Renal cortex interstitium (tissue), 11 donors: ENCODE results near the gene AMZ1. TPM values are rescaled to one million over a fixed set of nuclear protein-coding genes. Genes with fewer than 3 reads are reported as not detected.
"Not testable (repeated sequence)": the region's sequence is repeated elsewhere in the genome, so short reads cannot be mapped to it uniquely, and the experiment has no call there.

Source experiments
- DNase-seq, 11 donors: peaks; one replicate each; pipeline ENCODE4 v3.0.0-alpha.2; 2013; ENCODE audit warnings: low read depth in 9 of 11, low spot score in 4 of 11; ENCODE audit errors: extremely low read depth in 1 of 11
- polyA plus RNA-seq, 3 donors: library from polyadenylated mRNA; unstranded; fragments of 120-200 nt; gene quantifications; one replicate each; pipeline ENCODE4 v1.2.1, GENCODE V29; 2013; ENCODE audit not compliant: insufficient read length in 3 of 3

The AMZ1 gene
- polyA plus RNA-seq, 3 donors = 0.19 to 0.50 (median 0.27) TPM

GRCh38 chr7:2717293-2718261, 29.6 kb downstream of the AMZ1 start:
- peak in 7 of 11 donors; percentile 58 to 77 (median 68) for DNase-seq

GRCh38 chr7:2718296-2718965, 30.4 kb downstream of the AMZ1 start:
- DNase-seq = no peak

GRCh38 chr7:2719007-2719406, 31.0 kb downstream of the AMZ1 start:
- DNase-seq = no peak

- no peak for DNase-seq
These were observed 32.0 kb downstream of the AMZ1 start for GRCh38 chr7:2720024-2720423.

DNA sequence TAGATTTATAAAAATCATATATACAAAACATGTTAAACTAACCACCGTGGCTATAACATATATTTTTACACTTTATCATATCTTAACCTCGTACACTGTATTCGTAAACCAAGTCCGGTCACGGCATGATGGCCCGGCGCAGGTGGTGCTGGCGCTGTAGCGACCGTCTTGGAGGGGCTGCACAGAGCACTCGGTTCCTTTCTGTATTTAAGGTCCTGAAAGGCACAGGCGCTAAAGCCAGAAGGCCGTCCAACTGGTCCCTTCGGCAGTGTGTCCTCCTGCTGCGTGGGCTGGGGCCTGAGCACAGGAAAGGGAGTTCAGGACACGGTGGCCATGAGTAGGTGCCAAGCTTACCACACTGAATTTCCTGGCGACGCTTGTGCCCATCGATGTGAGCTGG, 33.8 kb downstream of the AMZ1 start:
- no peak for DNase-seq

- no peak for DNase-seq
These were observed 34.6 kb downstream of the AMZ1 start for GRCh38 chr7:2722591-2722990.

DNA sequence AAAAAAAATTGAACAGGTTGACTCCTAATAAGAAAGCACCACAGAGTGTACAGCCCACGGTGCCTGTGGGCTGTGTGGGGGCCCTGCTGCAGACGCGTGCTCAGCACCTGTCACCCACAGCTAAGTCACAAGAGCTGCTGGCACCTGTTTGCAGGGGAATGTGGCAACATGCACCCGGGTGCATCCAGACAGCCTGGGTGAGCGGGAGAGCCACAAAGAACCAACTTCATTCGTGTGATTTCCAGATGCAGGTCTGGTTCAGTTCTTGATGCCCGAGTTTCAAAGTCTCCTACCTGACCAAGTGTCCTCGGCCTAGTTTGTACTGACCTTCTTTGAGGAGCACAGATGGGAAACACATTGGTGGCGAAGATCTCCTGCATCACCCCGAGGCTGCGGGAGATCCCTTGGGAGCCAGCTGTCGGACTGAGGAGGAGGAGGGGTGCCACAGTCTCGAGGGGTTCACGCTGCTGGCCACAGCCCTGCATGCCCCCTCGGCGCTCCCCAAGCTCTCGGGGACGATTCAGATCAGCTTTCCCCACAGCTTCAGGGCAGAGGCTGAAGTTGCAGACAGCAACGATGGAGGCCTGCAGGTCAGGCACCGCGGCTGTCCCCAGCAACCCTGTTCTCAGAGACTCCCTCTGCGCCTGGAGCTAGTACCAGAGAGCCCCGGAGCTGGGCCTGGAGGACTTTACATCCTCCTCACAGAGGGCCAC, 35.3 kb downstream of the AMZ1 start:
- no peak for DNase-seq

DNA sequence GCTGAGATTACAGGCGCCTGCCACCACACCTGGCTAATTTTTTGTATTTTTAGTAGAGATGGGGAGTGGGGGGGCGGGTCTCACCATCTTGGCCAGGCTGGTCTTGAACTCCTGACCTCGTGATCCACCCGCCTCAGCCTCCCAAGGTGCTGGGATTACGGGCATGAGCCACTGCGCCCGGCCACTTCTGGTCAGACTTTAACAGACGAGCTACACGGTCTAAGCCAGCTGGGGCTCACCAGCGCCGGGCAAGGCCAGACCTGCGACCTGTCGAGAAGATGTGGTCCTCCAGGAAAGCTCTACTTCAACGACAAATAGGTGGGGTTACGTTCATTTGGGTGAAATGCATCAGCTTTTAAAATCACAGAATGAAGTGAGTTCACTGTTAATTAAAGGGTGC, 36.0 kb downstream of the AMZ1 start:
- not testable (repeated sequence) for DNase-seq

GRCh38 chr7:2724453-2725177, 36.6 kb downstream of the AMZ1 start:
- no peak for DNase-seq

- DNase-seq = no peak
These were observed 37.4 kb downstream of the AMZ1 start for GRCh38 chr7:2725178-2726105.

DNA sequence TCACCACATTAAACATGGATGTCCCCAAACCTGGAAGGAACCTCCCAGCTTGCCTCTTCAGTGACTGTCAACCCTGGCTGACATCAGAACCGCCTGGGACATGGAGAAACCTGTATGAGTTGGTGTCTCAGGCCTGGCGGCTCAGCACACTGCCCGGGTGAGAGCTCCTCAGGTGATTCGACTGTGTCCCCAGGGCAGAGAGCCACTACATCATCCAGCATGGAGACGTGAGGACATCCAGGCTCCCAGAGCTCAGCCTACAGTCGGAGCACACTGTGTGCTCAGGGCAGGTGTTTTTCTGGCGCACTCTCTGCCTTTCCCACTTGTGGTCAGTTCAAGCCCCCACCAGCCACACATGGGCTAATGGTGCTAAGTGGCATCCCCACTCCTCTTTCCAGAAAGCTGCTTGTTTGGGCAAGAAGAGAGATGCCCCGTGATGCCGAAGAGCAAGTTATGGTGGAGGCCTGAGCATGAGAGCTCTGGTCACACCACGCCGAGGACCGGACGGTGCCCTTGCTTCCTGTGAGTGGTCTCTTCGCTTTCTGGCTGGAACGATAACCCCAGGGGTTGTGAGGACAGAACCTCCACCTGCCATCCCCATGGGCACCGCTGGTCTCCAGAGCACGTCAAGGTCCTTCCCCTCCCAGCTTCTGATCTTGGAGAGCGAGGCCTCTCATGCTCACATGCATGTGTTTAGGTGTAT, 38.5 kb downstream of the AMZ1 start:
- no peak for DNase-seq

GRCh38 chr7:2727206-2727605, 39.2 kb downstream of the AMZ1 start:
- not testable (repeated sequence) for DNase-seq

DNA sequence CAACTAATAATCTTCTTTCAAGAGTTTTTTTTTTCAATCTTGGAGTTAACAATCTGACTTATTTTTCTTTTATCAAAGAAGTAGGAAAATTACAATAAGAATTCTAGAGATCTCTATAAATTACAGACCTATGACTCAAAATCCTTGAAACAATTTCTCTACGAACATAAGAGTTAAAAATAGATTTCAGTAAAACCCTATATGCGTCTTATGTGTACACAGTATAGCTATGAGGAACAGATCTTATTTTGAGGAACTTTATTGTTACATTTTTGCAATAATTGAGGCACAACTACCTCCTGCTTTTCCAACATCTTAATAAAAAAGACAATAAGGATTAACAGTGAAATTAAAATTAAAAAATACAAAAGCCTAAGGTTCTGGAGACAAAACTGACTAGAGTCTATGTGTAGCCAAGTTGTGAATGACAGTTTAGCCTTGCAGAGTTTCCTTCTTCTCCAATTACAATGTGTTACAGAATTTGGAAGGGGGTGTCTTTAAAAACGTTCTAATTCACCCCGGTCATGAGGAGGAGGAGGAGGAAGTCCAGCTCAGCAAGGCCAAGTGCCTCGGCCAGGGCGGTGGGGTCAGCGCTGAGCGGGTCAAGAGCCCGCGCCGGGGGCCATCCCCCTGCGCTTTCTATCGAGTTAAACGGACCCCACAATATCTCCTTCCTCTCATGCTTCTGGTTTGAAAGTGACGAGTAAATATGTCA, 40.5 kb downstream of the AMZ1 start:
- DNase-seq = no peak

- no peak for DNase-seq
These were observed 41.3 kb downstream of the AMZ1 start for GRCh38 chr7:2729031-2729892.

DNA sequence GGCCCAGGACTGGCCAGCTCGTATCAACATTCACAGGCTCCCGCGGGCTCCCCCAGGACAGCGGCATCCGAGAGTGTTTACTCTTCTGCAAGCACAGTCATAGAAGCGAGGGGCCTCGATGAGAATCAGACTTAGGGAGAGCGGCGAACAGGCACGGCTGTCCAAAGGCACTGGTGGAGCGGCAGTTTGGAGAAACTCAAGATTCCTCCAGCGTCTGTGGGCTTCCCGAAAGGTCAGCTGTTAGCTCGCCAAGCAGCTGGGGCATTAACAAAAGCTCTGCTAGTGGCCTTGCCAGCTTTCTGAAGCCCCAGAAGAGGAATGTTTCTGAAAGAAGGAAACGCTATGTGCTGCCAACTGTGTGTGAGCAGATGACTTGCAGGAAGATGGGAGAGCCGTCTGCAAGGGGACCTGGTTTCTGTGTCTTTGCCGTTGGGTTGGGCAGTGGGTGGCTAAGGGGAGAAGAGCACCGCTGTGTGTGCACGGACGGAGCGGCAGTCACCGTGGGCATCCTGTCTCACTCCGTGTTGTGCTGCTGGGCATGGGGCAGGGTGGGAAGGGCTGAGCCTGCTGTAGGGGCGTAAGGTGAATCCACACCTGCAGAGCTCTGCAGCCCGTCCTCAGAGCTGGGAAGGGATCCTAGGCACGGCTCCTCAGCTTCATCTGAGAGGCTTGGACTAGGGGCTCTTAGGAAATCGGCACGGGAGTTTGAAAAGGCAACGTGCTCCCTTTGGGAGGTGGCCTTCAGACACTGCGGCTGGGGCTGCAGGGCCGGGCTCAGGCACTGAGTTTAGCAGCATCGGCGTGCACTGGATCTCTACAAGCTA, 42.1 kb downstream of the AMZ1 start:
- no peak for DNase-seq
